Measurements from ENCODE around the gene ALG12.
"Not testable (repeated sequence)": the region's sequence is repeated elsewhere in the genome, so short reads cannot be mapped to it uniquely, and the experiment has no call there.

ALG12 gene

GRCh38 chr22:49945042-49945794, 27.0 kb upstream of the ALG12 start:
- DNase-seq: not testable (repeated sequence)

GRCh38 chr22:49944399-49944891, 26.2 kb upstream of the ALG12 start:
- DNase-seq: no peak

GRCh38 chr22:49943771-49944398, 25.6 kb upstream of the ALG12 start:
- no peak for DNase-seq

DNA sequence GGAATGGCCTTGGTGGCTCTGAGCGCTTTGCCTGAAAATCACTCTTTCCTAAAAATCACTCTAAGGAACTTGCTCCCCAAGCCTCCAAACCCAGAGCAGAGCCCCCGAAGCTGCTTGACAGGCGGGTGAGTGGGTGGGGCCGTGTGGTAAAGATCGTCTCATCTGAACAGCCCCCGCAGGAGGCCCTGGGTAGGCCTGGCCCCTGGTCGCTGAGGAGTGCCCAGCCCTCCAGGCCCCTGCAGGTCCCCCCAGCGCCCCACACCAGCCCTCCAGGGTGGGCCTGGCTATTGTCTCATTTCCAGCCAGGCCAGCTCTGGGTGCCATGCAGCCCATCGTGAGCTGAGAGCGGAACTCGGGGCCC, 25.1 kb upstream of the ALG12 start:
- DNase-seq: no peak

- DNase-seq: no peak
These were observed 24.5 kb upstream of the ALG12 start for GRCh38 chr22:49942565-49943404.

- DNase-seq: no peak
These were observed 23.5 kb upstream of the ALG12 start for GRCh38 chr22:49941507-49942316.

DNA sequence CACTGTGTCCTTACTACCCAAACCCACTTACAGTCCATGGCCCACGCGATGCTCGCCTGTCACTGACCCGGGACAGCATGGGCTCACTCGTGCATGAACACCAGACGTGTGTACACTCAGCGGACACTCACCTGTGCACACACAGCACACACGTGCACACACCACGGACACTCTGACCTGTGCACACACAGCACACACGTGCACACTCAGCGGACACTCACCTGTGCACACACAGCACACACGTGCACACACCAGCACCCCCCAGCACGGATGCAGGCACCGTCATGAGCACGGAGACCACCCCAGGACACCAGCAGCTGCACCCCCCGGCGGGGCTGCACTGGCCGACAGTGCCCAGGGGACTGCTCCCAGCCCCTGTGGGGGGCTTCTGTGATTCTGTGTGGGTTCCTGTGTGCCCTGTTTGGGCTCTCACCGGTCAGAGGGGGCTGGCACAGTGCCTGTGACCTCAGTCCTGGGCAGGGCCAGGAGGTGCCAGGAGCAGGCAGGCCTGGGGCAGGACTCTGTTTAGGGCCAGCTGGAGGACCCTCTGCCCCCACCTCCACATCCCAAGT, 20.4 kb upstream of the ALG12 start:
- no peak for DNase-seq

GRCh38 chr22:49937758-49938564, 19.7 kb upstream of the ALG12 start:
- no peak for DNase-seq

- DNase-seq: no peak
These were observed 18.9 kb upstream of the ALG12 start for GRCh38 chr22:49936973-49937757.

GRCh38 chr22:49936018-49936972, 18.1 kb upstream of the ALG12 start:
- DNase-seq: peak; percentile 59

GRCh38 chr22:49935561-49935960, 17.3 kb upstream of the ALG12 start:
- peak; percentile 88 for DNase-seq

DNA sequence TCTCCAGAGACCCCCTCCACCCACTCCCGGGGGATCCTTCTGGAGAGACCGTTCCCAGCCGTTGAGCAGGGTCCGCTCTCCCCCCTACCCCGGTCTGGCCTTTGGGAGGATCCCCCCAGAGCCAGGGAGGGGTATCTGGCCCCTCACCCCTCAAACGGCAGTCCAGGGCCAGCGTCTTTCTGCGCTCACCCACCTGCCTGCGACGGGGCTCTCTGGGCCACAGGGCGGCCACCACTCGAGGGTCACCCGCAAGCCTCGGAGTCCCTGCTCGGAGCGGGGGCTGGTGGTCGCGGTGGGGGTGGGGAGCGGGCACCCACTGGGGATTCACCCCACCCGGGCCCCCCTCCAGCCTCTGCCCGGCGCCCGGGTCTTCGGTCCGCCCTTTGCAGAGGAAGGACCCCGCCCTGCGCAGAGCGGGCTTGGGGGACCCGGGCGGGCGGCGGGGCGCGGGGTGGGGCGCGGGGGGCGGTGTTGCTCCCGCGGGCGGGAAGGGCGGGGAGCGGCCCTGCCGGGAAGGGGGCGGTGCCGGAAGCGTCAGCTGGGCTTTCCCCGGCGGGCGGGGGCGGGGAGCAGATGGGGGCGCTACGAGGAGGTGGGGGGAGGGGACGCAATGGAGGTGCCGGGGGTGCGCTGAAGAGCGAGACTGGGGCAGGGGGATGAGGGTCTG, 16.8 kb upstream of the ALG12 start:
- DNase-seq: peak; percentile 88

DNA sequence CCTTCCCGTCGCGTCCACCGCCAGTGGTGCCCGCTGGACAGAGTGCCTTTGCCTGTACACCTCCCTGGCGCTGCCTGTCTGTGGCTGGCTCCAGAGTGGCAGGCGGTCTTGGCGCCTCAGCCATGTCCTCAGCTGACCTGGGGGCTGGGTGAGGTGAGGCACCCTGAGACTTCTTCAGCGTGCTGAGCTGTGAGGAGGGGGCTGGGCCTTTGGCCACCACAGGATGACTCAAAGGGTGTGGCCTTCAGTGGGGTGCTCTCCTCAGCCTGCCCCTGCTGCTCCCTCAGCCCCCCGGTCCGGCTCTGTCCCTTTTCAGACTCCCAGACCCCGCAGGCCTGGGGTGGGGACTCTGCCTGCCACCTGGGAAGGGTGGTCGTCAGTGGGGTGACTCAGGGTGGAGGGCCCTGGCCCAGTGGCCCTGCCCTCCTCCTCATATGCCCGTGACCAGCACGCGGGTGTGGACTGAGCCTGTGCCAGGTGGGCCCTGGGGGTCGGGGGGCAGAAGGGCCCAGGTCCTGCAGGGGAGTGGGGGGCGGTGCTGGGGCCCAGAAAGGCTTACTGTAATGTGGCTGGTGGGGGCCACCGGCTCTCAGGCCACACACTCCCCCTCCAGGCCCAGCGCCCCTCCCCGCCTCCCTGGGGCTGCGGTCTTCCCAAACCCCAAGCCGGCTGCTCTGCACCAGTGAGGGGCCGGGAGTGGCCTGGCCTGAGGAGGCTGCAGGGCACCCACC, 16.1 kb upstream of the ALG12 start:
- no peak for DNase-seq

DNA sequence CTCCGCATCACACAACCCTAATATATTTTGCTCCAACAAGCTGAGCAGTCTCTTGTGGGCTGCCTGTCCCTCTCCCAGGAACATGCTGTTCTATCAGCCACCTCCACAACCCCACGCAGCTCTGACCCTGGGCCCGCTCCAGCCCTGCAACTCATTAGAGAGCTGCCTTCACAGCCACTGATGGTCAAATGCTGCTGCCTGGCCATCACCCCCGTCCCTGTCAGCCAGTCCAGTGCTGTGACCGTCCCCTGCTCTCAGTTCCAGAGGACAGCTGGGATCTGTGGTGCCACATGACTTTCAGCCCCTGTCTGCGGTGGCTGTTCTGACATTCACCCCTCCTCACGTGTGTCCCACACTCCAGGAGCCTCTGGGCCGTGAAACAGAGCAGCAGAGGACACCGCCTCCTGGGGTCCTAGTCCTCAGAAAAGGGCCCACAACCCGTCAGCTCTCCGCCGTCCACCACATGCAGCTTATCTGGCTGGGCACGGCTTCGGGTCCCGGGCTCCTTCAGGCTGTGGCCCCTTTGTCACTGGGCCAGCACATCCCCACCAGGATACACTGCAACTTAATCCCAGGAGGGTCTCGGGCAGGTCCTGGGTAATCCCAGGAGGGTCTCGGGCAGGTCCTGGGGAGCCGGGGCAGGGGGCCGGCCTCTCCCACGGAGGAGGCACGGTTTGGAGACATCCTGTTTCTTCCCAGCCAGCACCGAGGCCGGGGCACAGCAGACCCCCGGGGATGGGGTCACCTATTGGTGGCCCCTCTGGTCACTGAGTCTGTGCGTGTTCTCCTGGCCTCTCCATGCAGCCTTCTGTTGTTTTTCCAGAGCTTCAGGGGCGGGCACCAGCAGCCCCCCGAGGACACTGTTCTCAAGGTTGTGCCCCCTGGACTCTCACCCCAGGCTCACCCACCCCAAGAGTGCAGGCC, 15.3 kb upstream of the ALG12 start:
- DNase-seq: no peak

DNA sequence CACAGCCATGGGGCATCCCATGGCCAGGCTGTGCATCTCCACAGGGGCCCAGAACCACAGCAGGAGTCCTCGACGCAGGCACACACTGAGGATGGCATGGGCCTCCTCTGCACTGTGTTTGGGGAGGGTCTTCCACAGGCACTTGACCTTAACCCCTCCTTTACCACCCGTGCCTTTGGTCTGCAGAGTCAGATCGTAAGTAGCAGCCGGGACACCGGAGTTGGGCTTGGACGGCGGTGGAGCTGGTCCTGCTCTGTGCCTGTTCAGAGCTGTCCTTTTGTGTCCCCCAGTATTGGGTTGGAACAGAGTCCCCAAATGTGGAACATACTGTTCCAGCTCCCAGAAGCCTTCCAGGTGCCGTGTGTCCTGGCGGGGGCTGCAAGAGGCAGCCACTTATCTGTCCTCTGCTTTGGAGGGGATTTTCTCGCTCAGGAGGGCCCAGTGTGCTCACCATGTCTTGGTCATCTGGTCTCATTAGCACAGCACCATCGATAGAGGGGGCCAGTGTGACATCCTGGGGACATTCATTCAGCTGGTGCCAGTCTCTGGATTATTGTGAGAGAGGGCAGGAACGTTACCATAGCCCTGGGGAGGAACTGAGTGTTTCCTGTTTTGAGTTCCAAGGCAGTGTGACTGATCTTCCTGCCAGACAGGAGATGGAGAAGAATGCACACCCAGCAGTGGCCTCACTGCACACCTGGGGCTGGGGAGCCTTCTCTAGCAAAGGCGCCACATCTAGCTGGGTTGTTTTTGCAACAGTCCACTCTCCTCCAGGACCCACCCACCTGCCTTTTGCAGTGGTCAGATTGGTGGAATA, 12.6 kb upstream of the ALG12 start:
- no peak for DNase-seq

DNA sequence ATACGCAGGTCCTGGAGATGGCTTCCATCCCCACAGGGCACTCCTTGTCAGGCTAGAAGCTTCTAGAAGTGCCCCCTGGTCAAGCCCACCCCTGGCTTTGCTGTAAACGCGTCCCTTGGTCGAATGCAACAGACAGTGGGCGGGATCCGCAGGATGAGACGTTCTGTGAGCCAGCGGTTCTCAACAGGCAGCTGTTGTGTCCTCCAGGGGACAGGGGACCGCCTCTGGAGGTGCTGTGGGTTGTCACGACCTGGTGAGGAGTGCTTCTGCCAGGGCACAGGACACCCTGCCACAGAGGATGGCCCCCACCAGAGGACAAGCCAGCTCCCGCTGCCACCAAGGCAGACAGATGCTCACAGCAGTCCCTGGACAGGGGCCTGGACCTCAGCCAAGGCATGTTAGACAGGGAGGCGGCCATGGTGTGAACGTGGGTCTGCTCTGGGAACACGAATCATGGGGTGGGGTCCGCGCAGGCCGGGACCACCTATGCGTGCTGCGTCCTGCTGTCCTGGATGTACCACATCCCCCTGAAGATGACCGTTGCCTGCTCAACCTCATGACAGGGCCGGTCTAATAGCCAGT, 11.8 kb upstream of the ALG12 start:
- no peak for DNase-seq
